GM12878 (cell line): ENCODE results near the gene DPP6. TPM values are rescaled to one million over a fixed set of nuclear protein-coding genes. Genes with fewer than 3 reads are reported as not detected.

Experiments
- ATAC-seq: fragments of 200-7000 bp; cut with Tn5 transposase; 3 replicates; pipeline ENCODE4 v1.9.1; 2020; ENCODE audit warnings: mild to moderate bottlenecking, moderate library complexity
- BruUV-seq: library from RNA; stranded (reverse); fragments of 400-500 nt; replicated peaks from 2 replicates; lab custom pipeline; 2021; lab: Mats Ljungman, UMichigan
- CTCF ChIA-PET: fragments of 300-600 bp; sonication (Branson Sonifier 250); formaldehyde crosslinking; extraction: SDS; loops from one replicate; lab custom pipeline; 2021; ENCODE audit warnings: inconsistent platforms; lab: Yijun Ruan, JAX
- POLR2A ChIA-PET: fragments of 350-600 bp; formaldehyde crosslinking; extraction: SDS; loops from one replicate; lab custom pipeline; 2021; ENCODE audit warnings: inconsistent platforms; lab: Charles Lee
- RAD21 ChIA-PET: fragments of 300-600 bp; sonication (Branson Sonifier 250); formaldehyde crosslinking; loops from one replicate; lab custom pipeline; 2023; ENCODE audit warnings: antibody characterized with exemption; ENCODE audit not compliant: unreplicated experiment; lab: Charles Lee
- SMC1A ChIA-PET: fragments of 300-600 bp; sonication (Branson Sonifier 250); formaldehyde crosslinking; loops from one replicate; lab custom pipeline; 2023; ENCODE audit not compliant: unreplicated experiment, uncharacterized antibody; lab: Charles Lee
- DNase-seq: peaks from one replicate; pipeline ENCODE4 v3.0.0-alpha.2; 2011; ENCODE audit warnings: low read depth, low spot score
- FAIRE-seq: peaks from 3 replicates; lab custom pipeline; 2011; peaks lifted over from hg19 to GRCh38; lab: Jason Lieb, UNC
- H2AFZ ChIP-seq: 2 replicates; pipeline ENCODE4 v1.6.0; 2011; ENCODE audit warnings: low read depth, low read length, control low read depth; ENCODE audit not compliant: control insufficient read depth
- H3K27ac ChIP-seq: 2 replicates; pipeline ENCODE4 v1.5.1; 2011; ENCODE audit warnings: control low read depth; ENCODE audit not compliant: control insufficient read depth, insufficient read depth
- H3K27me3 ChIP-seq, 2 experiments: replicated peaks in 1 of 2; 2 replicates each; pipeline versions ENCODE4 v1.6.0 to v1.6.1; 2011; ENCODE audit warnings: low read length in 1 of 2; ENCODE audit not compliant: control insufficient read depth in 2 of 2, insufficient read depth in 2 of 2
- H3K36me3 ChIP-seq, 2 experiments: 2 replicates each; pipeline ENCODE4 v1.5.1; 2011; ENCODE audit warnings: low read length in 1 of 2; ENCODE audit not compliant: control insufficient read depth in 2 of 2, insufficient read depth in 2 of 2
- H3K4me1 ChIP-seq: 2 replicates; pipeline ENCODE4 v1.6.1; 2011; ENCODE audit warnings: mild to moderate bottlenecking, low read length, moderate library complexity, mixed read lengths; ENCODE audit not compliant: control insufficient read depth, insufficient read depth
- H3K4me2 ChIP-seq: 2 replicates; pipeline ENCODE4 v1.6.0; 2011; ENCODE audit warnings: control low read depth; ENCODE audit not compliant: control insufficient read depth, insufficient read depth
- H3K4me3 ChIP-seq: fragments of 200-600 bp; sonication (generic); 2 replicates; pipeline ENCODE4 v1.5.1; 2016
- H3K79me2 ChIP-seq: 2 replicates; pipeline ENCODE4 v1.6.0; 2011; ENCODE audit warnings: low read length; ENCODE audit not compliant: control insufficient read depth, insufficient read depth
- H3K9ac ChIP-seq: 2 replicates; pipeline ENCODE4 v1.8.0; 2011; ENCODE audit warnings: low read length, control low read depth, mixed read lengths; ENCODE audit not compliant: control insufficient read depth, insufficient read depth
- H3K9me3 ChIP-seq: replicated peaks from 3 replicates; pipeline ENCODE4 v1.5.1; 2011; ENCODE audit warnings: mild to moderate bottlenecking, low read length; ENCODE audit not compliant: control insufficient read depth, insufficient read depth
- H4K20me1 ChIP-seq: 2 replicates; pipeline ENCODE4 v1.6.0; 2011; ENCODE audit not compliant: control insufficient read depth, insufficient read depth
- ATF2 ChIP-seq: IDR thresholded peaks from 2 replicates; pipeline ENCODE4 v1.6.1; 2012; ENCODE audit warnings: low read length, inconsistent platforms
- BHLHE40 ChIP-seq, 2 experiments: fragments of 450-650 bp in 1 of 2; IDR thresholded peaks; 2 replicates each; pipeline ENCODE4 v1.6.1; 2011 to 2017; ENCODE audit warnings: low read depth in 2 of 2, borderline replicate concordance in 1 of 2, improper control_type of control experiment in 1 of 2, low read length in 1 of 2, mild to moderate bottlenecking in 1 of 2
- EGR1 ChIP-seq, 2 experiments: IDR thresholded peaks; 1 replicate in 1 of 2; 2 replicates in 1 of 2; pipeline ENCODE4 v1.6.1; 2011 to 2012; ENCODE audit warnings: low read depth in 2 of 2, low read length in 2 of 2, borderline replicate concordance in 1 of 2, mild to moderate bottlenecking in 1 of 2, moderate library complexity in 1 of 2
- EZH2 ChIP-seq: IDR thresholded peaks from 2 replicates; pipeline ENCODE4 v1.6.1; 2012; ENCODE audit warnings: low read depth, mild to moderate bottlenecking, control low read depth, inconsistent platforms, low read length, borderline replicate concordance; ENCODE audit not compliant: control insufficient read depth
- FOS ChIP-seq: IDR thresholded peaks from 3 replicates; pipeline ENCODE4 v1.6.1; 2011; ENCODE audit warnings: borderline replicate concordance; ENCODE audit not compliant: insufficient read length; ENCODE audit errors: extremely low read depth
- JUND ChIP-seq: IDR thresholded peaks from 2 replicates; pipeline ENCODE4 v1.6.1; 2012; ENCODE audit warnings: low read depth, mild to moderate bottlenecking, low read length, improper control_type of control experiment, moderate library complexity
- NBN ChIP-seq: fragments of 450-650 bp; IDR thresholded peaks from 2 replicates; pipeline ENCODE4 v1.6.1; 2016
- NR2C1 ChIP-seq: fragments of 450-650 bp; IDR thresholded peaks from 2 replicates; pipeline ENCODE4 v1.6.1; 2017; ENCODE audit warnings: antibody characterized with exemption, mild to moderate bottlenecking, moderate library complexity
- POU2F2 ChIP-seq: IDR thresholded peaks from 3 replicates; pipeline ENCODE4 v1.6.1; 2011; ENCODE audit warnings: low read depth, mild to moderate bottlenecking, low read length, borderline replicate concordance
- RAD21 ChIP-seq: IDR thresholded peaks from 2 replicates; pipeline ENCODE4 v1.6.1; 2011; ENCODE audit warnings: mild to moderate bottlenecking, low read depth, low read length, moderate library complexity; ENCODE audit not compliant: insufficient read depth
- SMC3 ChIP-seq: IDR thresholded peaks from 2 replicates; pipeline ENCODE4 v1.6.1; 2011; ENCODE audit warnings: low read length, improper control_type of control experiment, borderline replicate concordance
- TBL1XR1 ChIP-seq: IDR thresholded peaks from 2 replicates; pipeline ENCODE4 v1.6.1; 2012; ENCODE audit warnings: low read depth, low read length, improper control_type of control experiment
- ZBTB33 ChIP-seq: fragments of 450-650 bp; IDR thresholded peaks from 2 replicates; pipeline ENCODE4 v1.6.1; 2017; ENCODE audit warnings: mild to moderate bottlenecking
- ZNF622 ChIP-seq: fragments of 450-650 bp; IDR thresholded peaks from 2 replicates; pipeline ENCODE4 v1.6.1; 2017; ENCODE audit warnings: mild to moderate bottlenecking, inconsistent platforms
- WGBS: methylation state at CpG from one replicate; pipeline ENCODE4 v1.1.6; 2016; ENCODE audit warnings: low lambda C conversion rate; ENCODE audit not compliant: insufficient replicate concordance, insufficient coverage; ENCODE audit errors: missing lambda C conversion rate; 5-methylcytosine and 5-hydroxymethylcytosine counted together
- in situ Hi-C: fragments of 300-500 bp; cut with MboI; formaldehyde crosslinking; loops from 9 replicates; pipeline ENCODE4 v1.14.3; 2018; ENCODE audit warnings: mixed read lengths
- intact Hi-C: fragments of 100-400 bp; cut with micrococcal nuclease; formaldehyde crosslinking; loops from one replicate; pipeline ENCODE4 v1.14.2; 2022; ENCODE audit not compliant: unreplicated experiment
- polyA plus RNA-seq, 11 experiments: library from polyadenylated mRNA; depleted of rRNA in 4 of 11; unstranded in 6 of 11; stranded (reverse) in 5 of 11; fragments of >200 nt; fragmentation: Nextera tagmentation in 4 of 11; fragmentation: Illumina TruSeq in 1 of 11; extraction: Ambion mirVana in 4 of 11; extraction: Trizol in 1 of 11; gene quantifications; 1 replicate in 1 of 11; 2 replicates in 10 of 11; pipeline versions ENCODE4 v1.2.1 to v1.2.3, GENCODE V29; 2011 to 2016; ENCODE audit warnings: inconsistent platforms in 2 of 11, missing spikeins in 2 of 11, low read depth in 1 of 11
- total RNA-seq, 4 experiments: library from RNA; depleted of rRNA in 3 of 4; stranded (reverse); fragments of >200 nt in 3 of 4; fragmentation: Illumina TruSeq in 1 of 4; extraction: Trizol in 1 of 4; gene quantifications; 2 replicates each; pipeline versions ENCODE4 v1.2.1 to v1.2.3, GENCODE V29; 2013 to 2021

The DPP6 gene
- total and polyA plus RNA-seq, 10 of the 15 experiments (the other 5 are each of a cell fraction or from before 2014, with no cell fraction given) = not detected

GRCh38 chr7:154892459-154892858 lies 840.3 kb downstream of the DPP6 start:
- Histone ChIP-seq H3K4me3 (no peak overlapping the region), H3K36me3 (no peaks in the 10 kb centered on the region), H4K20me1 (no peaks in the 10 kb centered on the region), H2AFZ (no peak overlapping the region), H3K79me2 (no peaks in the 10 kb centered on the region), H3K27ac (no peak overlapping the region), H3K9me3 (no peaks in the 10 kb centered on the region; the same call in 2 of the 3 replicates), H3K27me3 (no peaks in the 10 kb centered on the region), H3K9ac (no peak overlapping the region), H3K4me1 (no peaks in the 10 kb centered on the region), H3K4me2 (no peak overlapping the region)
- DNase-seq = no peak
- CTCF ChIA-PET = interaction anchor here (2.9 kb wide), 1 partner anchor 21 kb away, joined by 10 read pairs; no protein-coding TSS in a partner anchor
- TF ChIP-seq EZH2 = no peak
- TF ChIP-seq SMC3 = no peak
- no peak for TF ChIP-seq ZBTB33
- TF ChIP-seq NR2C1 = no peak
- no peak for TF ChIP-seq EGR1 (IDR thresholded peaks at IDR 0.05; ENCODE audit: borderline replicate concordance in 1 of 2, low read depth in 2 of 2, low read length in 2 of 2)
- no peak for TF ChIP-seq TBL1XR1
- TF ChIP-seq FOS = no peak
- no peak for TF ChIP-seq RAD21
- no peak for TF ChIP-seq JUND
- TF ChIP-seq ZNF622 = no peak
- TF ChIP-seq POU2F2 = no peak
- no peak for TF ChIP-seq BHLHE40 (IDR thresholded peaks at IDR 0.05; ENCODE audit: borderline replicate concordance in 1 of 2, low read depth in 2 of 2, low read length in 1 of 2)
- TF ChIP-seq ATF2 = no peak
- no peak for TF ChIP-seq NBN
- RAD21 ChIA-PET = no interaction called here
- SMC1A ChIA-PET = no interaction called here
- 61% methylated on average over 26 of the region's 28 CpGs for WGBS
- no peak for ATAC-seq
- BruUV-seq = no TSS peak
- no peak for FAIRE-seq
- in situ Hi-C loops = no loop called here
- POLR2A ChIA-PET = no interaction called here
- intact Hi-C loops = no loop called here
